Gastroesophageal sphincter (tissue), 4 donors: ENCODE results near the gene ZNF771. TPM values are rescaled to one million over a fixed set of nuclear protein-coding genes. Genes with fewer than 3 reads are reported as not detected.

Experiments
- ATAC-seq: fragments of 150-250 bp; one replicate; pipeline ENCODE4 v1.9.1; 2016; ENCODE audit warnings: mild to moderate bottlenecking, moderate library complexity
- H3K27ac ChIP-seq, 4 donors: fragments of 200-600 bp; sonication (generic) in 3 of 4; 1 replicate in 3 of 4; 2 replicates in 1 of 4; pipeline ENCODE4 v1.5.1; 2016 to 2019
- H3K27me3 ChIP-seq: fragments of 200-600 bp; sonication (generic); one replicate; pipeline ENCODE4 v1.5.1; 2019
- H3K36me3 ChIP-seq, 2 donors: fragments of 200-600 bp; sonication (generic); one replicate each; pipeline ENCODE4 v1.5.1; 2019; ENCODE audit warnings: control low read depth in 1 of 2
- H3K4me1 ChIP-seq, 3 donors: fragments of 200-600 bp; sonication (generic); 1 replicate in 2 of 3; 2 replicates in 1 of 3; pipeline ENCODE4 v1.5.1; 2016 to 2019; ENCODE audit warnings: control low read depth in 2 of 3
- H3K4me3 ChIP-seq, 2 donors: fragments of 200-600 bp; sonication (generic); one replicate each; pipeline ENCODE4 v1.5.1; 2019; ENCODE audit warnings: mild to moderate bottlenecking in 1 of 2, moderate library complexity in 1 of 2
- H3K9me3 ChIP-seq, 3 donors: fragments of 200-600 bp; sonication (generic); one replicate each; pipeline ENCODE4 v1.5.1; 2017 to 2019; ENCODE audit warnings: control low read depth in 2 of 3
- CTCF ChIP-seq, 4 experiments: fragments of 200-600 bp in 2 of 4; fragments of 450-650 bp in 2 of 4; sonication (generic) in 1 of 4; IDR thresholded peaks; one replicate each; pipeline ENCODE4 v1.5.1; 2017 to 2019; ENCODE audit warnings: antibody characterized with exemption in 4 of 4, mild to moderate bottlenecking in 2 of 4, moderate library complexity in 2 of 4
- EP300 ChIP-seq: sonication (generic); formaldehyde crosslinking; IDR thresholded peaks from one replicate; pipeline ENCODE4 v1.6.1; 2017; ENCODE audit warnings: antibody characterized with exemption, mild to moderate bottlenecking
- POLR2A ChIP-seq, 2 donors: fragments of 450-650 bp; IDR thresholded peaks; one replicate each; pipeline ENCODE4 v1.6.1; 2017; ENCODE audit warnings: antibody characterized with exemption in 2 of 2, mild to moderate bottlenecking in 2 of 2, moderate library complexity in 1 of 2
- POLR2AphosphoS5 ChIP-seq: sonication (generic); formaldehyde crosslinking; IDR thresholded peaks from one replicate; pipeline ENCODE4 v1.6.1; 2017; ENCODE audit warnings: antibody characterized with exemption
- WGBS, 2 donors: methylation state at CpG; one replicate each; pipeline ENCODE4 v1.1.5; 2018; ENCODE audit warnings: low coverage in 1 of 2; 5-methylcytosine and 5-hydroxymethylcytosine counted together
- total RNA-seq, 4 donors: library from RNA; depleted of rRNA; stranded (reverse); fragments of >200 nt; gene quantifications; one replicate each; pipeline ENCODE4 v1.1.0, GENCODE V29; 2016

ZNF771 gene
- total RNA-seq, 4 donors from 2014 or later, result 17.6 to 29.3 (median 19.5) TPM

GRCh38 chr16:30430428-30430970 lies 23.1 kb downstream of the ZNF771 start:
- H3K4me3 ChIP-seq, result peak overlapping the region; percentile 27 to 73
- H3K27me3 ChIP-seq, result no peaks in the 10 kb centered on the region
- peaks cover 2 to 28% (median 14%) of the 10 kb centered on the region in 3 donors for H3K4me1 ChIP-seq
- WGBS, 2 donors, result 44 to 75% methylated on average over 6 to 10 of the region's 19 CpGs
- peak; percentile 13 for ATAC-seq
- H3K36me3 ChIP-seq, result peaks cover 0 to 14% of the 10 kb centered on the region in 2 donors
- H3K27ac ChIP-seq, result peak overlapping the region; percentile 59 to 87 (median 82)
- H3K9me3 ChIP-seq, result no peaks in the 10 kb centered on the region
- TF ChIP-seq CTCF (IDR thresholded peaks at IDR 0.05) (peak in 1 of 4 experiments; percentile 21), POLR2A (IDR thresholded peaks at IDR 0.05) (no peak), EP300 (no peak)

- 53 to 94% methylated on average over 3 to 4 of the region's 4 CpGs for WGBS, 2 donors
- TF ChIP-seq POLR2AphosphoS5 (no peak), EP300 (no peak), POLR2A (IDR thresholded peaks at IDR 0.05) (no peak), CTCF (IDR thresholded peaks at IDR 0.05) (no peak)
- Histone ChIP-seq H3K27me3 (no peaks in the 10 kb centered on the region), H3K4me1 (peaks cover 2 to 9% (median 5%) of the 10 kb centered on the region in 3 donors), H3K4me3 (no peak overlapping the region), H3K9me3 (no peaks in the 10 kb centered on the region), H3K36me3 (no peaks in the 10 kb centered on the region), H3K27ac (no peak overlapping the region)
- no peak for ATAC-seq
Observed at GRCh38 chr16:30434852-30435251, 27.4 kb downstream of the ZNF771 start.

GRCh38 chr16:30437511-30438046 lies 30.2 kb downstream of the ZNF771 start:
- H3K27me3 ChIP-seq, result no peaks in the 10 kb centered on the region
- no peaks in the 10 kb centered on the region for H3K9me3 ChIP-seq
- H3K27ac ChIP-seq, result no peak overlapping the region
- TF ChIP-seq POLR2A (IDR thresholded peaks at IDR 0.05) (no peak), CTCF (IDR thresholded peaks at IDR 0.05) (no peak), POLR2AphosphoS5 (no peak), EP300 (no peak)
- H3K4me1 ChIP-seq, result no peaks in the 10 kb centered on the region
- WGBS, 2 donors, result 62 to 65% methylated on average over 3 of the region's 3 CpGs
- H3K4me3 ChIP-seq, result no peak overlapping the region
- ATAC-seq, result no peak
- H3K36me3 ChIP-seq, result peaks cover 0 to 3% of the 10 kb centered on the region in 2 donors

DNA sequence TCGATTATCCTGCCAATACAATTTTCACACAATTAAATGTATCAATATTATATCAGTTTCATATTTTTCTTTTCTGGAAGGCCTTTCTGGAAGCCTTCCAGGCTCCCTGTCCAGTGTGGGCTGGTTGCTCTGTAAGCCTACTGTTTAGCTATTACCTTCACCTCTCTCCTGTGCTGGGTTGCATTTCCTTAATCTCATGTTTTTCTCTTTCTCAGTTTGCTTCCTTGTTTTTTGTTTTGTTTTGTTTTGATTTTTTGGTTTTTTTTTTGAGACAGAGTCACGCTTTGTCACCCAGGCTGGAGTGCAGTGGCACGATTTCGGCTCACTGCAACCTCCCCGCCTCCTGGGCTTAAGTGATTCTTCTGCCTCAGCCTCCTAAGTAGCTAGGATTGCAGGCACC lies 31.4 kb downstream of the ZNF771 start:
- TF ChIP-seq CTCF (IDR thresholded peaks at IDR 0.05) (no peak), POLR2AphosphoS5 (no peak), EP300 (no peak), POLR2A (IDR thresholded peaks at IDR 0.05) (no peak)
- WGBS, 2 donors, result 85 to 87% methylated on average over 4 to 5 of the region's 5 CpGs

More for the DNA sequence above, 31.4 kb downstream of the ZNF771 start:
- Histone ChIP-seq H3K27me3 (no peaks in the 10 kb centered on the region), H3K36me3 (peaks cover 0 to 16% of the 10 kb centered on the region in 2 donors), H3K9me3 (no peaks in the 10 kb centered on the region), H3K4me3 (no peak overlapping the region), H3K4me1 (peaks cover 0 to 10% (median 0%) of the 10 kb centered on the region in 3 donors), H3K27ac (no peak overlapping the region)
- ATAC-seq, result no peak
